H9 (cell line): ENCODE measurements around the gene FBN3. TPM values are rescaled to one million over a fixed set of nuclear protein-coding genes. Genes with fewer than 3 reads are reported as not detected.

Experiments
- DNase-seq: peaks from one replicate; pipeline ENCODE4 v3.0.0-alpha.2; 2017
- H2AFZ ChIP-seq: one replicate; pipeline ENCODE4 v1.6.1; 2013; ENCODE audit warnings: mild to moderate bottlenecking, low read length, control low read depth, moderate library complexity
- H2AK5ac ChIP-seq: 2 replicates; pipeline ENCODE4 v1.6.1; 2013; ENCODE audit warnings: low read length, control low read depth, mixed read lengths; ENCODE audit not compliant: insufficient read length
- H2BK120ac ChIP-seq: one replicate; pipeline ENCODE4 v1.6.1; 2013; ENCODE audit warnings: low read depth, mild to moderate bottlenecking, low read length, control low read depth, inconsistent platforms; ENCODE audit not compliant: poor library complexity, severe bottlenecking
- H2BK12ac ChIP-seq: 2 replicates; pipeline ENCODE4 v1.6.1; 2013; ENCODE audit warnings: low read length, control low read depth, mixed read lengths, low read depth; ENCODE audit not compliant: insufficient read length
- H2BK15ac ChIP-seq: 2 replicates; pipeline ENCODE4 v1.6.1; 2013; ENCODE audit warnings: low read depth, low read length, control low read depth
- H2BK20ac ChIP-seq: one replicate; pipeline ENCODE4 v1.6.1; 2013; ENCODE audit warnings: low read depth, mild to moderate bottlenecking, low read length, control low read depth, inconsistent platforms; ENCODE audit not compliant: poor library complexity, severe bottlenecking
- H2BK5ac ChIP-seq: 2 replicates; pipeline ENCODE4 v1.6.1; 2013; ENCODE audit warnings: low read length, control low read depth, mixed read lengths; ENCODE audit not compliant: insufficient read length
- H3K14ac ChIP-seq: 2 replicates; pipeline ENCODE4 v1.6.1; 2013; ENCODE audit warnings: low read length, control low read depth; ENCODE audit not compliant: insufficient read depth
- H3K18ac ChIP-seq: 2 replicates; pipeline ENCODE4 v1.6.1; 2013; ENCODE audit warnings: low read depth, mild to moderate bottlenecking, mixed read lengths, low read length, control low read depth; ENCODE audit not compliant: insufficient read length
- H3K23ac ChIP-seq: 2 replicates; pipeline ENCODE4 v1.6.1; 2013; ENCODE audit warnings: low read length, control low read depth, mixed read lengths, low read depth; ENCODE audit not compliant: insufficient read length
- H3K23me2 ChIP-seq: 2 replicates; pipeline ENCODE4 v1.6.1; 2013; ENCODE audit warnings: low read depth, mild to moderate bottlenecking, mixed read lengths, low read length, control low read depth; ENCODE audit not compliant: insufficient read length, poor library complexity, severe bottlenecking
- H3K27ac ChIP-seq: 2 replicates; pipeline ENCODE4 v1.5.1; 2013; ENCODE audit warnings: low read length, control low read depth, mixed read lengths, low read depth; ENCODE audit not compliant: insufficient read length
- H3K27me3 ChIP-seq: 2 replicates; pipeline ENCODE4 v1.6.1; 2013; ENCODE audit warnings: low read length, control low read depth, inconsistent platforms; ENCODE audit not compliant: insufficient read depth
- H3K4ac ChIP-seq: 2 replicates; pipeline ENCODE4 v1.6.1; 2013; ENCODE audit warnings: low read depth, mild to moderate bottlenecking, control low read depth, inconsistent platforms, low read length, moderate library complexity
- H3K4me1 ChIP-seq: 2 replicates; pipeline ENCODE4 v1.6.1; 2013; ENCODE audit warnings: low read length, control low read depth, inconsistent platforms; ENCODE audit not compliant: insufficient read depth
- H3K4me2 ChIP-seq: 2 replicates; pipeline ENCODE4 v1.6.1; 2013; ENCODE audit warnings: low read length, control low read depth, mixed read lengths; ENCODE audit not compliant: insufficient read length, insufficient read depth
- H3K56ac ChIP-seq: 2 replicates; pipeline ENCODE4 v1.6.1; 2013; ENCODE audit warnings: low read depth, mild to moderate bottlenecking, mixed read lengths, low read length, control low read depth; ENCODE audit not compliant: insufficient read length
- H3K79me1 ChIP-seq: 2 replicates; pipeline ENCODE4 v1.6.1; 2013; ENCODE audit warnings: low read depth, mild to moderate bottlenecking, moderate library complexity, low read length, control low read depth, inconsistent platforms; ENCODE audit not compliant: insufficient read depth, poor library complexity, severe bottlenecking
- H3K79me2 ChIP-seq: 2 replicates; pipeline ENCODE4 v1.6.1; 2013; ENCODE audit warnings: low read length, control low read depth, inconsistent platforms; ENCODE audit not compliant: insufficient read depth
- H3K9ac ChIP-seq: 2 replicates; pipeline ENCODE4 v1.6.1; 2013; ENCODE audit warnings: low read length, control low read depth, mixed read lengths; ENCODE audit not compliant: insufficient read length; ENCODE audit errors: extremely low read depth
- H3K9me3 ChIP-seq: one replicate; pipeline ENCODE4 v1.6.1; 2013; ENCODE audit warnings: low read depth, low read length, inconsistent platforms; ENCODE audit not compliant: control insufficient read depth
- H3T11ph ChIP-seq: one replicate; pipeline ENCODE4 v1.6.1; 2013; ENCODE audit warnings: mild to moderate bottlenecking, low read length, control low read depth, inconsistent platforms
- H4K20me1 ChIP-seq: one replicate; pipeline ENCODE4 v1.6.1; 2013; ENCODE audit not compliant: control insufficient read depth, insufficient read length, insufficient read depth
- H4K5ac ChIP-seq: 2 replicates; pipeline ENCODE4 v1.6.1; 2013; ENCODE audit warnings: low read depth, mild to moderate bottlenecking, mixed read lengths, low read length, control low read depth; ENCODE audit not compliant: insufficient read length
- H4K8ac ChIP-seq: replicated peaks from 2 replicates; pipeline ENCODE4 v1.6.1; 2013; ENCODE audit warnings: low read length, control low read depth, mixed read lengths, low read depth; ENCODE audit not compliant: insufficient read length
- H4K91ac ChIP-seq: 2 replicates; pipeline ENCODE4 v1.6.1; 2013; ENCODE audit warnings: low read depth, mild to moderate bottlenecking, moderate library complexity, mixed read lengths, low read length, control low read depth; ENCODE audit not compliant: insufficient read length
- H3K27ac Mint-ChIP-seq, 3 experiments: 2 replicates in 2 of 3; 3 replicates in 1 of 3; pipeline ENCODE4 v1.8.0; 2020 to 2021; ENCODE audit warnings: mixed read lengths in 3 of 3, mild to moderate bottlenecking in 1 of 3, moderate library complexity in 1 of 3
- H3K27me3 Mint-ChIP-seq: 2 replicates; pipeline ENCODE4 v1.8.0; 2021; ENCODE audit warnings: low read depth, mild to moderate bottlenecking, moderate library complexity, mixed read lengths
- H3K36me3 Mint-ChIP-seq, 3 experiments: 2 replicates in 2 of 3; 3 replicates in 1 of 3; pipeline ENCODE4 v1.8.0; 2020 to 2021; ENCODE audit warnings: low read depth in 3 of 3, mixed read lengths in 3 of 3; ENCODE audit not compliant: insufficient read depth in 1 of 3
- H3K4me1 Mint-ChIP-seq, 2 experiments: 2 replicates each; pipeline ENCODE4 v1.8.0; 2020; ENCODE audit warnings: mixed read lengths in 2 of 2
- H3K4me3 Mint-ChIP-seq, 2 experiments: 2 replicates in 1 of 2; 3 replicates in 1 of 2; pipeline ENCODE4 v1.8.0; 2020 to 2021; ENCODE audit warnings: mild to moderate bottlenecking in 2 of 2, mixed read lengths in 2 of 2, moderate library complexity in 1 of 2
- H3K9me3 Mint-ChIP-seq, 2 experiments: 2 replicates in 1 of 2; 3 replicates in 1 of 2; pipeline ENCODE4 v1.8.0; 2020; ENCODE audit warnings: mild to moderate bottlenecking in 2 of 2, mixed read lengths in 2 of 2, moderate library complexity in 1 of 2
- CTCF ChIP-seq: fragments of 200-600 bp; sonication (generic); conservative IDR thresholded peaks from 3 replicates; pipeline ENCODE4 v1.8.0; 2021; ENCODE audit warnings: antibody characterized with exemption, mild to moderate bottlenecking
- WGBS: extraction: QIAGEN DNeasy Blood & Tissue Kit; methylation state at CpG from one replicate; pipeline ENCODE4 v1.1.7; 2013; ENCODE audit warnings: missing lambda C conversion rate, low lambda C conversion rate, mixed read lengths; ENCODE audit not compliant: insufficient read length; ENCODE audit errors: extremely low coverage; 5-methylcytosine and 5-hydroxymethylcytosine counted together
- total RNA-seq: library from RNA; stranded (reverse); gene quantifications from 2 replicates; pipeline ENCODE4 v1.2.1, GENCODE V29; 2021

The FBN3 gene
- total RNA-seq, 1 experiment from 2014 or later, result 31.0 TPM

- H4K5ac ChIP-seq, result no peak overlapping the region
- H2AFZ ChIP-seq, result no peak overlapping the region
- H3K27me3 ChIP-seq, result no peaks in the 10 kb centered on the region
- peaks cover 13% of the 10 kb centered on the region for H3K9me3 ChIP-seq
- H3K4ac ChIP-seq, result no peak overlapping the region
- H3K4me3 Mint-ChIP-seq, result no peak overlapping the region
- no peak overlapping the region for H3K27ac Mint-ChIP-seq
- no peaks in the 10 kb centered on the region for H3K4me1 Mint-ChIP-seq
- no peak overlapping the region for H2BK12ac ChIP-seq
- no peak overlapping the region for H2BK120ac ChIP-seq
- no peak overlapping the region for H3K27ac ChIP-seq
- H3K23me2 ChIP-seq, result no peaks in the 10 kb centered on the region
- H3K56ac ChIP-seq, result no peak overlapping the region
- H3K36me3 Mint-ChIP-seq, result peaks cover 71 to 75% (median 75%) of the 10 kb centered on the region in 3 experiments
- peaks cover 17 to 19% of the 10 kb centered on the region in 2 experiments for H3K9me3 Mint-ChIP-seq
- peaks cover 2% of the 10 kb centered on the region; the same call in 1 of the 2 replicates for H3K27me3 Mint-ChIP-seq
- H2AK5ac ChIP-seq, result no peak overlapping the region
- H3K79me1 ChIP-seq, result no peaks in the 10 kb centered on the region
- no peak overlapping the region for H2BK20ac ChIP-seq
- H3K9ac ChIP-seq, result no peak overlapping the region
- H4K8ac ChIP-seq, result no peak overlapping the region
- H3K18ac ChIP-seq, result no peak overlapping the region
- WGBS, result no CpG with 5 or more reads among the region's 2 CpGs
- H2BK15ac ChIP-seq, result no peak overlapping the region
- H3T11ph ChIP-seq, result no peak overlapping the region
- no peak for DNase-seq
- no peak for TF ChIP-seq CTCF
- peaks cover 2% of the 10 kb centered on the region for H4K20me1 ChIP-seq
- no peak overlapping the region for H2BK5ac ChIP-seq
- H3K23ac ChIP-seq, result no peak overlapping the region
- no peak overlapping the region for H3K4me2 ChIP-seq
- no peaks in the 10 kb centered on the region for H3K4me1 ChIP-seq
- no peak overlapping the region for H4K91ac ChIP-seq
- H3K79me2 ChIP-seq, result no peaks in the 10 kb centered on the region
- no peak overlapping the region for H3K14ac ChIP-seq
These were observed 54.0 kb downstream of the FBN3 start for GRCh38 chr19:8095354-8095886.
